ENCODE measurements around the gene TBCCD1.

- no peak for TF ChIP-seq CTCF (IDR thresholded peaks at IDR 0.05)
- TF ChIP-seq POLR2A (IDR thresholded peaks at IDR 0.05): no peak
These were observed 28.4 kb downstream of the TBCCD1 start for GRCh38 chr3:186538779-186539178.

Data from heart left ventricle (tissue), 13 donors.